ENCODE measurements around the gene FAM114A1. TPM values are rescaled to one million over a fixed set of nuclear protein-coding genes. Genes with fewer than 3 reads are reported as not detected.

The FAM114A1 gene
- total and polyA plus RNA-seq, 2 of the 4 experiments (the other 2 are of a cell fraction) = 135 to 649 TPM

- H4K20me1 ChIP-seq (ENCODE audit: insufficient read depth, low read length) = peaks cover 43% of the 10 kb centered on the region; the same call in 1 of the 2 replicates
- peak overlapping the region; percentile 19 for H2BK20ac ChIP-seq (ENCODE audit: low read depth, low read length)
- H3K4me1 ChIP-seq (ENCODE audit: control insufficient read depth, insufficient read depth, low read length) = peaks cover 15% of the 10 kb centered on the region
- CTCF ChIA-PET = interaction anchor here (0.9 kb wide), 1 partner anchor 11 kb away, joined by 3 read pairs; no protein-coding TSS in a partner anchor
- H2BK15ac ChIP-seq (ENCODE audit: low read depth, low read length) = peak overlapping the region; percentile 59; the same call in 1 of the 3 replicates
- H3K9me3 ChIP-seq (ENCODE audit: control insufficient read depth, insufficient read depth, low read length) = no peaks in the 10 kb centered on the region
- peak overlapping the region; percentile 57 for H2AK5ac ChIP-seq (ENCODE audit: low read depth, low read length)
- H3K9me1 ChIP-seq (ENCODE audit: insufficient read depth, low read length) = peaks cover 19% of the 10 kb centered on the region
- H3K18ac ChIP-seq (ENCODE audit: low read depth, low read length) = peak overlapping the region; percentile 30; the same call in 1 of the 2 replicates
- H3K4ac ChIP-seq (ENCODE audit: low read depth, low read length) = peak overlapping the region; percentile 46
- no TSS peak for BruUV-seq (replicated peaks)
- peaks cover 41% of the 10 kb centered on the region for H3K36me3 ChIP-seq (ENCODE audit: control insufficient read depth, insufficient read depth, low read length)
- peak overlapping the region; percentile 73 for H3K27ac ChIP-seq (ENCODE audit: insufficient read depth, low read length)
- H3K4me2 ChIP-seq (ENCODE audit: low read depth, low read length) = no peak overlapping the region
- WGBS, 2 experiments (ENCODE audit: extremely low coverage in 2 of 2, insufficient read length in 1 of 2) = 100% methylated on average over 2 of the region's 10 CpGs; no CpG with 5 or more reads in 1 of the 2 experiments
- H3K27me3 ChIP-seq (ENCODE audit: control insufficient read depth, insufficient read depth, low read length) = no peaks in the 10 kb centered on the region
- intact Hi-C loops (cut with micrococcal nuclease) = no loop called here
- in situ Hi-C loops (cut with MboI; ENCODE audit: low sequenced_read_pairs) = no loop called here
- TF ChIP-seq CHD1 (IDR thresholded peaks at IDR 0.05; ENCODE audit: low read depth, low read length) (no peak), NFE2L2 (IDR thresholded peaks at IDR 0.05; ENCODE audit: low read depth, low read length) (no peak), RCOR1 (IDR thresholded peaks at IDR 0.05; ENCODE audit: insufficient replicate concordance, low read length) (no peak), USF2 (IDR thresholded peaks at IDR 0.05; ENCODE audit: low read depth, low read length) (no peak), CTCF (conservative IDR thresholded peaks at IDR 0.05; ENCODE audit: low read depth, low read length) (no peak), MXI1 (IDR thresholded peaks at IDR 0.05; ENCODE audit: borderline replicate concordance, low read depth, low read length) (no peak)
- DNase-seq = no peak
- no peak overlapping the region for H3K56ac ChIP-seq (ENCODE audit: extremely low read depth, insufficient read depth, low read length)
- H4K5ac ChIP-seq (ENCODE audit: low read depth, low read length) = peak overlapping the region; percentile 12; the same call in 1 of the 2 replicates
- peaks cover 53 to 85% of the 10 kb centered on the region in 2 experiments for H3K79me1 ChIP-seq (ENCODE audit: low read depth in 1 of 2, low read length in 2 of 2)
- H3K9ac ChIP-seq (ENCODE audit: low read depth, low read length) = no peak overlapping the region
- H3K4me3 ChIP-seq (ENCODE audit: insufficient read depth, low read depth, low read length) = no peak overlapping the region
- peak overlapping the region; percentile 10 for H2AK9ac ChIP-seq (replicated peaks; ENCODE audit: low read depth, low read length, poor library complexity)
- dilution Hi-C loops (cut with HindIII; ENCODE audit: low sequenced_read_pairs, unreplicated experiment) = no loop called here
- peak overlapping the region; percentile 75 to 76 for H4K8ac ChIP-seq (ENCODE audit: low read depth in 2 of 2, low read length in 2 of 2)
- no peak overlapping the region for H2AFZ ChIP-seq (replicated peaks; ENCODE audit: low read length, poor library complexity)
- POLR2A ChIA-PET (ENCODE audit: unreplicated experiment) = no interaction called here
- peak overlapping the region; percentile 46; the same call in 1 of the 2 replicates for H4K91ac ChIP-seq (ENCODE audit: insufficient read depth, low read depth, low read length)
- H2BK5ac ChIP-seq (ENCODE audit: low read depth, low read length, poor library complexity, severe bottlenecking) = peak overlapping the region; percentile 96
- no peak for ATAC-seq (ENCODE audit: low read depth)
- peak overlapping the region; percentile 32 for H2BK120ac ChIP-seq (ENCODE audit: low read depth, low read length)
- peak overlapping the region; percentile 67 for H3K14ac ChIP-seq (replicated peaks; ENCODE audit: low read depth, low read length)
- H3K23ac ChIP-seq (ENCODE audit: low read depth, low read length) = peak overlapping the region; percentile 32; the same call in 1 of the 2 replicates
These were observed 23.7 kb downstream of the FAM114A1 start for GRCh38 chr4:38891051-38891983.
